Kidney (tissue), 14 donors: ENCODE data around the gene CPB2. TPM values are rescaled to one million over a fixed set of nuclear protein-coding genes. Genes with fewer than 3 reads are reported as not detected.

Experiments
- DNase-seq, 5 donors: peaks; one replicate each; pipeline ENCODE4 v3.0.0-alpha.2; 2013 to 2020
- FAIRE-seq: peaks from 2 replicates; lab custom pipeline; 2012; peaks lifted over from hg19 to GRCh38; lab: Jason Lieb, UNC
- H3K27ac ChIP-seq, 2 donors: one replicate each; pipeline ENCODE4 v1.7.0; 2013; ENCODE audit warnings: low read depth in 2 of 2, low read length in 2 of 2, inconsistent platforms in 1 of 2
- H3K27me3 ChIP-seq: one replicate; pipeline ENCODE4 v1.7.1; 2013; ENCODE audit warnings: low read length, inconsistent platforms; ENCODE audit not compliant: control insufficient read depth, insufficient read depth
- H3K36me3 ChIP-seq, 3 donors: one replicate each; pipeline versions ENCODE4 v1.7.0 to v1.7.1; 2013; ENCODE audit warnings: low read length in 3 of 3, control low read depth in 1 of 3, inconsistent platforms in 1 of 3; ENCODE audit not compliant: insufficient read depth in 3 of 3, control insufficient read depth in 2 of 3
- H3K4me1 ChIP-seq, 3 donors: one replicate each; pipeline versions ENCODE4 v1.7.0 to v1.7.1; 2013; ENCODE audit warnings: low read length in 3 of 3, inconsistent platforms in 1 of 3, low read depth in 1 of 3; ENCODE audit not compliant: control insufficient read depth in 2 of 3, insufficient read depth in 2 of 3
- H3K4me3 ChIP-seq, 3 donors: one replicate each; pipeline versions ENCODE4 v1.7.0 to v1.8.1; 2013; ENCODE audit warnings: low read length in 3 of 3, control low read depth in 1 of 3, inconsistent platforms in 1 of 3
- H3K9ac ChIP-seq, 3 donors: one replicate each; pipeline versions ENCODE4 v1.7.0 to v1.7.1; 2013; ENCODE audit warnings: low read length in 3 of 3, control low read depth in 1 of 3, inconsistent platforms in 1 of 3
- H3K9me3 ChIP-seq, 3 donors: one replicate each; pipeline versions ENCODE4 v1.7.0 to v1.7.1; 2013; ENCODE audit warnings: low read length in 3 of 3, control low read depth in 1 of 3, inconsistent platforms in 1 of 3; ENCODE audit not compliant: control insufficient read depth in 2 of 3, insufficient read depth in 1 of 3
- intact Hi-C: fragments of 100-400 bp; cut with DNase I; formaldehyde crosslinking; loops from one replicate; pipeline ENCODE4 v1.11.1; 2022
- polyA plus RNA-seq: library from polyadenylated mRNA; stranded (reverse); fragments of 350-450 nt; fragmentation: Illumina TruSeq; extraction: RNeasy Lipid Tissue Mini Kit (QIAGEN cat#74804); gene quantifications from one replicate; pipeline ENCODE4 v1.2.3, GENCODE V29; 2014; ENCODE audit warnings: low read depth, low replicate concordance; ENCODE audit not compliant: insufficient read depth
- total RNA-seq: library from RNA; stranded (reverse); fragmentation: NEBNext Ultra II Directional; extraction: Animal tissue kit (Norgen Biotek cat#: 25700); gene quantifications from one replicate; pipeline ENCODE4 v1.2.1, GENCODE V29; 2021
- TF ChIP-seq, protein P1 (sequence below): IDR thresholded peaks from 3 replicates; pipeline ENCODE4 v1.5.1; 2012; ENCODE audit warnings: mild to moderate bottlenecking, moderate library complexity, borderline replicate concordance; ENCODE audit not compliant: insufficient read depth; ENCODE audit errors: extremely low read depth
- donor health status: control.
- donor health status: control.
- donor health status: control.
- donor health status: control.
- donor health status: control.
- donor health status: DM: yes; HTN: yes; CAD: no.
- donor health status: Normal renal cell carcinoma (clear cell type).

Gene CPB2
- total and polyA plus RNA-seq, 2 donors from 2014 or later = not detected

DNA sequence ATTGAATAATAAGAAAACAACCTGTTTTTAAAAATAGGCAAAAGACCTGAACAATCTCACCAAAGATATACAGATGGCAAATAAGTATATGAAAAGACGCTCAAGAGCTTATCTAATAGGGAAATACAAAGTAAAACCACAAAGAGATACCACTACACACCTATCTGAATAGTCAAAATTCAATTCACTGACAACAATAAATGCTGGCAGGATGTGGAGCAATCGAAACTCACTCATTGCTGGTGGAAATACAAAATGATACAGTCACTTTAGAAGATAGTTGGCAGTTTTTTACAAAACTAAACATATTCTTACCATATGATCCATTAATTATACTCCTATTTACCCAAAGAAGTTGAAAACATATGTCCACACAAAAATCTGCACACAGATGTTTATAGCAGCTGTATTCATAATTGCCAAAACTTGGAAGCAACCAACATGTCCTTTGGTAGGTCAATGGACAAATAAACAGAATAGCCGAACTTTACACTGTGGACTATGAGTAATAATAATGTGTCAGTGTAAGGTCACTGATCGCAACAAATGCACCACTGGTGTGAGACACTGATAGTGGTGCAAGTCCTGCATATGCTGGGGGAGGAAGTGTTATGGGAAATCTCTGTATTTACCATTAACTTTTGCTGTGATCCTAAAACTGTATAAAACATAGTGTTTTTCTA is 73.1 kb downstream of the CPB2 start:
- Histone ChIP-seq H3K27me3 (no peaks in the 10 kb centered on the region), H3K4me1 (no peaks in the 10 kb centered on the region), H3K4me3 (no peak overlapping the region), H3K9ac (no peak overlapping the region), H3K36me3 (peaks cover 0 to 3% (median 2%) of the 10 kb centered on the region in 3 donors), H3K27ac (no peak overlapping the region), H3K9me3 (no peaks in the 10 kb centered on the region)
- no peak for FAIRE-seq
- TF ChIP-seq, protein P1, sequence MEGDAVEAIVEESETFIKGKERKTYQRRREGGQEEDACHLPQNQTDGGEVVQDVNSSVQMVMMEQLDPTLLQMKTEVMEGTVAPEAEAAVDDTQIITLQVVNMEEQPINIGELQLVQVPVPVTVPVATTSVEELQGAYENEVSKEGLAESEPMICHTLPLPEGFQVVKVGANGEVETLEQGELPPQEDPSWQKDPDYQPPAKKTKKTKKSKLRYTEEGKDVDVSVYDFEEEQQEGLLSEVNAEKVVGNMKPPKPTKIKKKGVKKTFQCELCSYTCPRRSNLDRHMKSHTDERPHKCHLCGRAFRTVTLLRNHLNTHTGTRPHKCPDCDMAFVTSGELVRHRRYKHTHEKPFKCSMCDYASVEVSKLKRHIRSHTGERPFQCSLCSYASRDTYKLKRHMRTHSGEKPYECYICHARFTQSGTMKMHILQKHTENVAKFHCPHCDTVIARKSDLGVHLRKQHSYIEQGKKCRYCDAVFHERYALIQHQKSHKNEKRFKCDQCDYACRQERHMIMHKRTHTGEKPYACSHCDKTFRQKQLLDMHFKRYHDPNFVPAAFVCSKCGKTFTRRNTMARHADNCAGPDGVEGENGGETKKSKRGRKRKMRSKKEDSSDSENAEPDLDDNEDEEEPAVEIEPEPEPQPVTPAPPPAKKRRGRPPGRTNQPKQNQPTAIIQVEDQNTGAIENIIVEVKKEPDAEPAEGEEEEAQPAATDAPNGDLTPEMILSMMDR = no peak
- no peak for DNase-seq
- intact Hi-C loops = no loop called here

DNA sequence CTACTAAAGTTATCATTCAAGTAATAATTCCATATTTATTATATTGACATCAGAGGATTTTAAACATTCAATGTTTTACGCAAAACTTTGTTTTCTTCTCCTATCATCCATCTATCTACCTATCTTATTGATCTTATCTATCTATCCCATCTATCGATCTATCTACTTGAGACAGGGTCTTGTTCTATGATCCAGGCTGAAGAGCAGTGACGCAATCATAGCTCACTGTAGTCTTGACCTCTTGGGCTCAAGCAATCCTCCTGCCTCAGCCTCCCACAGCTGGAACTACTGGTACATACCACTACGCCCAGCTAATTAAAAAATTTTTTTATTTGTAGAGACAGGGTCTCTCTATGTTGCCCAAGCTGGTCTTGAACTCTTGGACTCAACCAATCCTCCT is 79.7 kb downstream of the CPB2 start:
- Histone ChIP-seq H3K4me1 (no peaks in the 10 kb centered on the region), H3K36me3 (peaks cover 0 to 2% (median 0%) of the 10 kb centered on the region in 3 donors), H3K27me3 (no peaks in the 10 kb centered on the region), H3K27ac (no peak overlapping the region), H3K4me3 (no peak overlapping the region), H3K9ac (no peak overlapping the region), H3K9me3 (no peaks in the 10 kb centered on the region)
- TF ChIP-seq, protein P1 = no peak
- no peak for FAIRE-seq
- DNase-seq = no peak
- intact Hi-C loops = no loop called here

DNA sequence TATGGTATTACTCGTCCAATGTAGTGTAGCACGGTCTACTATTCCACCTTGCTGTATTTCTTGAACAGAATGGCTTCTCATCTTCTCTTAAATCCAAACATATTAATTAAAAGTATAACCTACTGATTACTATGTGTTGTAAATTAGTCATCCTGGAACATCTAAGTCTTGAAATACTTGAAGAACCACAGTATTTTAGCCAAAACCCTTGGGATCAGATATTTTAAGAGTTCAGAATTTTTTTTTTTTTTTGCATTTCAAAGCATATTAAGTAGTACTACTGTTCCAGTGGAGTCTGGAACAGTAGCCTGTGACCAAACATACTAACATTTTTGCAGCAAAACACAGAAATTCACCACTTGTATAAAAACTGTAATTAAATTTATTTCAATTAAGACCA is 82.4 kb downstream of the CPB2 start:
- no peak overlapping the region for H3K9ac ChIP-seq
- FAIRE-seq (no peak), DNase-seq (no peak)
- intact Hi-C loops = no loop called here
- H3K4me1 ChIP-seq = no peaks in the 10 kb centered on the region
- H3K9me3 ChIP-seq = no peaks in the 10 kb centered on the region
- no peak overlapping the region for H3K27ac ChIP-seq
- no peak overlapping the region for H3K4me3 ChIP-seq
- no peaks in the 10 kb centered on the region for H3K27me3 ChIP-seq
- peaks cover 0 to 15% (median 0%) of the 10 kb centered on the region in 3 donors for H3K36me3 ChIP-seq
- TF ChIP-seq, protein P1 = no peak
